HCT116 (cell line): ENCODE results near the gene TMEM229A. TPM values are rescaled to one million over a fixed set of nuclear protein-coding genes. Genes with fewer than 3 reads are reported as not detected.

Experiments
- ATAC-seq: fragments of 200-7000 bp; cut with Tn5 transposase; 2 replicates; pipeline ENCODE4 v1.9.1; 2020; ENCODE audit warnings: mild to moderate bottlenecking, moderate library complexity
- BruUV-seq: library from RNA; stranded (reverse); fragments of 400-500 nt; replicated peaks from 2 replicates; lab custom pipeline; 2021; lab: Mats Ljungman, UMichigan
- CTCF ChIA-PET: fragments of 300-600 bp; sonication (Branson Sonifier 250); formaldehyde crosslinking; loops from one replicate; lab custom pipeline; 2021; ENCODE audit warnings: antibody characterized with exemption; lab: Charles Lee
- POLR2A ChIA-PET: fragments of 300-600, 350-600 bp; sonication (Branson Sonifier 250); formaldehyde crosslinking; loops from one replicate; lab custom pipeline; 2021; ENCODE audit warnings: antibody characterized with exemption; lab: Charles Lee
- RAD21 ChIA-PET, 2 experiments: fragments of 300-600 bp; sonication (Branson Sonifier 250); formaldehyde crosslinking; loops; one replicate each; lab custom pipeline; 2023; ENCODE audit warnings: low total read pairs in 2 of 2; ENCODE audit not compliant: uncharacterized antibody in 2 of 2, unreplicated experiment in 2 of 2, low non-redundant PET in 1 of 2; lab: Charles Lee
- DNase-seq: peaks from one replicate; pipeline ENCODE4 v3.0.0-alpha.2; 2010; ENCODE audit warnings: low read depth, low spot score
- H2AFZ ChIP-seq: fragments of 200-600 bp; shearing (Covaris generic), sonication (generic); 2 replicates; pipeline ENCODE4 v1.6.1; 2017; ENCODE audit warnings: low read depth, mixed run types, mixed read lengths, antibody characterized with exemption, low read length; ENCODE audit not compliant: poor library complexity, severe bottlenecking
- H3K27ac ChIP-seq: 2 replicates; pipeline ENCODE4 v1.5.1; 2012; ENCODE audit warnings: low read depth, low read length
- H3K27me3 ChIP-seq: fragments of 200-600 bp; sonication (generic); 2 replicates; pipeline ENCODE4 v1.6.1; 2016; ENCODE audit warnings: mixed run types, low read length, mixed read lengths; ENCODE audit not compliant: insufficient read depth
- H3K36me3 ChIP-seq, 2 experiments: fragments of 200-500 bp in 1 of 2; fragments of 200-600 bp in 1 of 2; sonication (Bioruptor generic) in 1 of 2; sonication (generic) in 1 of 2; 2 replicates each; pipeline versions ENCODE4 v1.5.1 to v1.6.1; 2014 to 2016; ENCODE audit warnings: low read length in 2 of 2, inconsistent platforms in 1 of 2, mixed read lengths in 1 of 2, mixed run types in 1 of 2; ENCODE audit not compliant: insufficient read depth in 2 of 2, control insufficient read depth in 1 of 2
- H3K4me1 ChIP-seq, 2 experiments: fragments of 200-600 bp in 1 of 2; sonication (generic) in 1 of 2; 2 replicates each; pipeline versions ENCODE4 v1.5.1 to v1.6.1; 2012 to 2017; ENCODE audit warnings: low read length in 2 of 2, inconsistent platforms in 1 of 2, mild to moderate bottlenecking in 1 of 2, mixed read lengths in 1 of 2, mixed run types in 1 of 2, moderate library complexity in 1 of 2; ENCODE audit not compliant: insufficient read depth in 2 of 2, control insufficient read depth in 1 of 2
- H3K4me2 ChIP-seq: fragments of 200-600 bp; sonication (generic); 2 replicates; pipeline ENCODE4 v1.6.1; 2017; ENCODE audit warnings: mixed run types, low read length, mixed read lengths
- H3K4me3 ChIP-seq, 2 experiments: fragments of 200-600 bp in 1 of 2; sonication (generic) in 1 of 2; replicated peaks in 1 of 2; 2 replicates each; pipeline ENCODE4 v1.5.1; 2011 to 2016; ENCODE audit warnings: low read length in 2 of 2, control low read depth in 1 of 2, low read depth in 1 of 2, mild to moderate bottlenecking in 1 of 2, mixed read lengths in 1 of 2, mixed run types in 1 of 2
- H3K79me2 ChIP-seq: fragments of 200-600 bp; sonication (generic); 2 replicates; pipeline ENCODE4 v1.6.1; 2017; ENCODE audit warnings: mild to moderate bottlenecking, mixed run types, low read length, moderate library complexity, mixed read lengths; ENCODE audit not compliant: insufficient read depth
- H3K9ac ChIP-seq: fragments of 200-600 bp; sonication (generic); 2 replicates; pipeline ENCODE4 v1.6.1; 2016; ENCODE audit warnings: low read length, mixed read lengths
- H3K9me2 ChIP-seq: fragments of 200-600 bp; sonication (generic), shearing (Covaris generic); 2 replicates; pipeline ENCODE4 v1.6.1; 2017; ENCODE audit warnings: mixed run types, mild to moderate bottlenecking, moderate library complexity; ENCODE audit not compliant: insufficient read depth
- H3K9me3 ChIP-seq, 2 experiments: fragments of 200-500 bp in 1 of 2; fragments of 200-600 bp in 1 of 2; sonication (Bioruptor generic) in 1 of 2; sonication (generic) in 1 of 2; 2 replicates each; pipeline ENCODE4 v1.6.1; 2014 to 2017; ENCODE audit warnings: low read length in 2 of 2, mixed read lengths in 2 of 2, inconsistent platforms in 1 of 2, low read depth in 1 of 2, mild to moderate bottlenecking in 1 of 2, mixed run types in 1 of 2, moderate library complexity in 1 of 2; ENCODE audit not compliant: control insufficient read depth in 1 of 2, insufficient read depth in 1 of 2
- H4K20me1 ChIP-seq: fragments of 200-600 bp; sonication (generic), shearing (Covaris generic); 2 replicates; pipeline ENCODE4 v1.6.1; 2017; ENCODE audit warnings: mixed run types, mild to moderate bottlenecking, moderate library complexity; ENCODE audit not compliant: insufficient read depth
- EGR1 ChIP-seq: IDR thresholded peaks from 2 replicates; pipeline ENCODE4 v1.6.1; 2012; ENCODE audit warnings: low read depth
- ELF1 ChIP-seq: IDR thresholded peaks from 2 replicates; pipeline ENCODE4 v1.6.1; 2012; ENCODE audit warnings: low read depth, borderline replicate concordance
- EZH2 ChIP-seq: fragments of 200-600 bp; sonication (generic); IDR thresholded peaks from 2 replicates; pipeline ENCODE4 v1.6.1; 2017; ENCODE audit warnings: antibody characterized with exemption, mixed run types
- ZNF274 ChIP-seq: fragments of 200-500 bp; sonication (Bioruptor generic); IDR thresholded peaks from 2 replicates; pipeline ENCODE4 v1.6.1; 2014; ENCODE audit warnings: mild to moderate bottlenecking, low read depth, low read length, inconsistent platforms
- intact Hi-C: fragments of 100-400 bp; cut with micrococcal nuclease; formaldehyde crosslinking; loops from 2 replicates; pipeline ENCODE4 v1.10.0; 2022
- total RNA-seq: library from RNA; stranded (reverse); gene quantifications from one replicate; pipeline ENCODE4 v1.2.1, GENCODE V29; 2021; ENCODE audit not compliant: unreplicated experiment
- TF ChIP-seq, protein P1 (sequence below): IDR thresholded peaks from 2 replicates; pipeline ENCODE4 v1.6.1; 2012; ENCODE audit warnings: low read depth
- TF ChIP-seq, protein P2 (sequence below): IDR thresholded peaks from 2 replicates; pipeline ENCODE4 v1.6.1; 2012
- TF ChIP-seq, protein P3 (sequence below): IDR thresholded peaks from 2 replicates; pipeline ENCODE4 v1.6.1; 2011; ENCODE audit warnings: mild to moderate bottlenecking, low read length, moderate library complexity; ENCODE audit not compliant: insufficient replicate concordance; ENCODE audit errors: extremely low read depth

The TMEM229A gene
- total RNA-seq, 1 experiment from 2014 or later, result not detected

DNA sequence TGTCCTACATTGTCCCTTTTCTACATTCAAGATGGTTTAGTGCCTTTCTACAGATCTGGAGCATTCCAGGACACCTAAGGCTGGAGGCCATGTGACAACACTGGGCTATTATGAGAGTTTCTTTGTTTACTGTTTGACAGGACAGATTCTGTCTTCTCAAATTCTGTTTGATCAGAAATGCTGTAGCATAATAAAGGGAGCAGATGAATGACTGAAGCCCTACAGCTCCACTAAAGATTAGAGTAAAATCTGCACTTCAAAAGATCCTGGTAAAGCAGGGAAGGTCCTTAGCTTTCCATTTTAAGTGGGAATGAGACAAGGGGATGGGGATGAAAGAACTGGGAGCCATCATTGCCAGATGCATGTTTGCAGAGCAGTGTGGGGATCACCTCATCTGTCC lies 38.4 kb downstream of the TMEM229A start:
- CTCF ChIA-PET, result no interaction called here
- DNase-seq, result no peak
- Histone ChIP-seq H3K9me2 (no peaks in the 10 kb centered on the region), H3K9ac (no peak overlapping the region), H4K20me1 (no peaks in the 10 kb centered on the region), H3K79me2 (no peaks in the 10 kb centered on the region), H2AFZ (no peak overlapping the region), H3K4me1 (no peaks in the 10 kb centered on the region), H3K4me3 (no peak overlapping the region), H3K9me3 (no peaks in the 10 kb centered on the region), H3K4me2 (no peak overlapping the region), H3K36me3 (no peaks in the 10 kb centered on the region), H3K27me3 (no peaks in the 10 kb centered on the region), H3K27ac (no peak overlapping the region)
- ATAC-seq, result no peak
- intact Hi-C loops, result no loop called here
- POLR2A ChIA-PET, result no interaction called here
- TF ChIP-seq EGR1 (no peak), EZH2 (no peak), ELF1 (no peak), ZNF274 (no peak)
- TF ChIP-seq, protein P1, sequence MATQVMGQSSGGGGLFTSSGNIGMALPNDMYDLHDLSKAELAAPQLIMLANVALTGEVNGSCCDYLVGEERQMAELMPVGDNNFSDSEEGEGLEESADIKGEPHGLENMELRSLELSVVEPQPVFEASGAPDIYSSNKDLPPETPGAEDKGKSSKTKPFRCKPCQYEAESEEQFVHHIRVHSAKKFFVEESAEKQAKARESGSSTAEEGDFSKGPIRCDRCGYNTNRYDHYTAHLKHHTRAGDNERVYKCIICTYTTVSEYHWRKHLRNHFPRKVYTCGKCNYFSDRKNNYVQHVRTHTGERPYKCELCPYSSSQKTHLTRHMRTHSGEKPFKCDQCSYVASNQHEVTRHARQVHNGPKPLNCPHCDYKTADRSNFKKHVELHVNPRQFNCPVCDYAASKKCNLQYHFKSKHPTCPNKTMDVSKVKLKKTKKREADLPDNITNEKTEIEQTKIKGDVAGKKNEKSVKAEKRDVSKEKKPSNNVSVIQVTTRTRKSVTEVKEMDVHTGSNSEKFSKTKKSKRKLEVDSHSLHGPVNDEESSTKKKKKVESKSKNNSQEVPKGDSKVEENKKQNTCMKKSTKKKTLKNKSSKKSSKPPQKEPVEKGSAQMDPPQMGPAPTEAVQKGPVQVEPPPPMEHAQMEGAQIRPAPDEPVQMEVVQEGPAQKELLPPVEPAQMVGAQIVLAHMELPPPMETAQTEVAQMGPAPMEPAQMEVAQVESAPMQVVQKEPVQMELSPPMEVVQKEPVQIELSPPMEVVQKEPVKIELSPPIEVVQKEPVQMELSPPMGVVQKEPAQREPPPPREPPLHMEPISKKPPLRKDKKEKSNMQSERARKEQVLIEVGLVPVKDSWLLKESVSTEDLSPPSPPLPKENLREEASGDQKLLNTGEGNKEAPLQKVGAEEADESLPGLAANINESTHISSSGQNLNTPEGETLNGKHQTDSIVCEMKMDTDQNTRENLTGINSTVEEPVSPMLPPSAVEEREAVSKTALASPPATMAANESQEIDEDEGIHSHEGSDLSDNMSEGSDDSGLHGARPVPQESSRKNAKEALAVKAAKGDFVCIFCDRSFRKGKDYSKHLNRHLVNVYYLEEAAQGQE, result no peak
- TF ChIP-seq, protein P2, sequence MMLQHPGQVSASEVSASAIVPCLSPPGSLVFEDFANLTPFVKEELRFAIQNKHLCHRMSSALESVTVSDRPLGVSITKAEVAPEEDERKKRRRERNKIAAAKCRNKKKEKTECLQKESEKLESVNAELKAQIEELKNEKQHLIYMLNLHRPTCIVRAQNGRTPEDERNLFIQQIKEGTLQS, result no peak
- TF ChIP-seq, protein P3, sequence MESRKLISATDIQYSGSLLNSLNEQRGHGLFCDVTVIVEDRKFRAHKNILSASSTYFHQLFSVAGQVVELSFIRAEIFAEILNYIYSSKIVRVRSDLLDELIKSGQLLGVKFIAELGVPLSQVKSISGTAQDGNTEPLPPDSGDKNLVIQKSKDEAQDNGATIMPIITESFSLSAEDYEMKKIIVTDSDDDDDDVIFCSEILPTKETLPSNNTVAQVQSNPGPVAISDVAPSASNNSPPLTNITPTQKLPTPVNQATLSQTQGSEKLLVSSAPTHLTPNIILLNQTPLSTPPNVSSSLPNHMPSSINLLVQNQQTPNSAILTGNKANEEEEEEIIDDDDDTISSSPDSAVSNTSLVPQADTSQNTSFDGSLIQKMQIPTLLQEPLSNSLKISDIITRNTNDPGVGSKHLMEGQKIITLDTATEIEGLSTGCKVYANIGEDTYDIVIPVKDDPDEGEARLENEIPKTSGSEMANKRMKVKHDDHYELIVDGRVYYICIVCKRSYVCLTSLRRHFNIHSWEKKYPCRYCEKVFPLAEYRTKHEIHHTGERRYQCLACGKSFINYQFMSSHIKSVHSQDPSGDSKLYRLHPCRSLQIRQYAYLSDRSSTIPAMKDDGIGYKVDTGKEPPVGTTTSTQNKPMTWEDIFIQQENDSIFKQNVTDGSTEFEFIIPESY, result no peak
- no TSS peak for BruUV-seq
- RAD21 ChIA-PET, result no interaction called here
